Measurements from ENCODE around the gene C6orf89. TPM values are rescaled to one million over a fixed set of nuclear protein-coding genes. Genes with fewer than 3 reads are reported as not detected.

C6orf89 gene
- total RNA-seq (37.8 and 47.1 TPM in 2 replicates), polyA plus RNA-seq (58.8 and 66.7 TPM in 2 replicates), polyA minus RNA-seq (ENCODE audit: low replicate concordance) (60.9 and 68.1 TPM in 2 replicates)
- polyA plus RNA-seq (2012), result 51.8 and 63.6 TPM in 2 replicates

- H3K36me3 ChIP-seq (ENCODE audit: control insufficient read depth, insufficient read depth, low read length), result no peaks in the 10 kb centered on the region
- TF ChIP-seq EZH2 (IDR thresholded peaks at IDR 0.05; ENCODE audit: low read length, missing control alignments), result no peak
- peak; percentile 73 to 88 for TF ChIP-seq CTCF (conservative IDR thresholded peaks at IDR 0.05 in 1 of 2, IDR thresholded peaks at IDR 0.05 in 1 of 2; ENCODE audit: low read depth in 1 of 2, low read length in 2 of 2)
- peaks cover 6% of the 10 kb centered on the region for H3K4me1 ChIP-seq (ENCODE audit: control insufficient read depth, extremely low read depth, insufficient read depth, low read length)
- H2AFZ ChIP-seq (ENCODE audit: low read length), result peak within 1 kb of the TSS; percentile 85
- H3K27ac ChIP-seq (ENCODE audit: insufficient read depth, low read length), result peak within 1 kb of the TSS; percentile 85
- no peaks in the 10 kb centered on the region for H3K9me3 ChIP-seq (ENCODE audit: control insufficient read depth, insufficient read depth, low read depth, low read length)
- H3K9ac ChIP-seq (ENCODE audit: insufficient read depth, low read length), result peak within 1 kb of the TSS; percentile 94
- H3K79me2 ChIP-seq (ENCODE audit: control insufficient read depth, insufficient read depth, low read length), result peaks cover 35% of the 10 kb centered on the region
- H3K27me3 ChIP-seq (ENCODE audit: control insufficient read depth, insufficient read depth, low read length), result no peaks in the 10 kb centered on the region
- peak; percentile 94 to 98 for DNase-seq (ENCODE audit: low read depth in 2 of 2)
- peak within 1 kb of the TSS; percentile 75 to 98 (median 88) for H3K4me3 ChIP-seq (replicated peaks in 1 of 4; ENCODE audit: control extremely low read depth in 1 of 4, insufficient read depth in 1 of 4, low read depth in 3 of 4, low read length in 4 of 4)
- H3K4me2 ChIP-seq (ENCODE audit: extremely low read depth, insufficient read depth, low read length), result peak within 1 kb of the TSS; percentile 55
- no peaks in the 10 kb centered on the region for H4K20me1 ChIP-seq (ENCODE audit: control insufficient read depth, extremely low read depth, insufficient read depth, low read length)
Measured at GRCh38 chr6:36885461-36886401, at the start of gene C6orf89. TSS of gene C6orf89 (plus strand) at chr6:36885952. CDS start at chr6:36899445, 13,493 bp downstream.

DNA sequence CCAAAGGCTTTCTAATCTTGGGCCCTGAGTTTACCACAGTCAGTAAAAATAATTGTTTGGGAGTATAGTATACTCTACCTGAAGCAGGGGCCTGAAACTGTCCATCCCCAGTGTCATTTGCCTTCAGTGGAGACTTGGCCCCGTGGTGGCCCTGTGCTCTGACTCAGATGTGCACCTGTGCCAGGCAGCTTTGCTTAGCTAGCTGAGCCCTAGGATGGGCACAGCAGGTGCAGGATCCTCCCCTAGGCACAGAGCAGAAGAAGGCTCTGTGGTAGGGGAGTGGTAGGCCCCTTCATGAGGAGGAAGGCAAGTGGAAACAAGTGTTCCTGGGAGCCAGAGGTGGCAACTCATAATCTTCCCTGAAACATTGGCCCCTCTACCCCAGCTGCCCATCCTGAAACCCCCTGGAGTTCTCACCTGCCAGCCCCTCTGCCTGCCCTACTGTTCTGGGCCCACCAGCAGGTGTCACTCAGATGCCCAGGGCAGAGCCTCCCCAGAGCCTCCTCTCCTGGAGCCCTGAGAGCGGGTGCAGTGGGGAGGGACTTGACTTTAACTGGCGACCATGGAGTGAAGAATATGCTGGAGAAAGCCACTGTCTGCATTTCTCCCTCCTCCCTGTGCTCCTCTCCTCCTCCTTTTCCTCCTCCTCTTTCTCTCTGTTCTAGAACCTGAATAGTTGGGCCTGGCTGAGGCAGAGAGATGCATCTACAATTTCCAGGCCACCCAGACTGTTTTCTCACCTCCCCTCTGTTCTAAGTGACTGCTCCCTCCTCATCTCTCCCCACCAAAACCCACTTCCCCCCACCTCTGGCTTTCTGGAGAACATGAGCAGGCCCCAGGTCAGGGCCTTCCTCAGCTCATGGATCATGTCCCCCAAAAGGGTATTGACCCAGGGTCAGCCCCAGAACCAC is 49.4 kb upstream of the C6orf89 start:
- H3K9ac ChIP-seq (ENCODE audit: insufficient read depth, low read length), result no peak overlapping the region
- H2AFZ ChIP-seq (ENCODE audit: low read length), result no peak overlapping the region
- H4K20me1 ChIP-seq (ENCODE audit: control insufficient read depth, extremely low read depth, insufficient read depth, low read length), result no peaks in the 10 kb centered on the region
- no peaks in the 10 kb centered on the region for H3K79me2 ChIP-seq (ENCODE audit: control insufficient read depth, insufficient read depth, low read length)
- no peaks in the 10 kb centered on the region for H3K9me3 ChIP-seq (ENCODE audit: control insufficient read depth, insufficient read depth, low read depth, low read length)
- H3K4me3 ChIP-seq (replicated peaks in 1 of 4; ENCODE audit: control extremely low read depth in 1 of 4, insufficient read depth in 1 of 4, low read depth in 3 of 4, low read length in 4 of 4), result no peak overlapping the region
- DNase-seq (ENCODE audit: low read depth in 2 of 2), result no peak
- peaks cover 8% of the 10 kb centered on the region for H3K4me1 ChIP-seq (ENCODE audit: control insufficient read depth, extremely low read depth, insufficient read depth, low read length)
- H3K27ac ChIP-seq (ENCODE audit: insufficient read depth, low read length), result no peak overlapping the region
- no peak overlapping the region for H3K4me2 ChIP-seq (ENCODE audit: extremely low read depth, insufficient read depth, low read length)
- no peak for TF ChIP-seq EZH2 (IDR thresholded peaks at IDR 0.05; ENCODE audit: low read length, missing control alignments)
- no peak for TF ChIP-seq CTCF (conservative IDR thresholded peaks at IDR 0.05 in 1 of 2, IDR thresholded peaks at IDR 0.05 in 1 of 2; ENCODE audit: low read depth in 1 of 2, low read length in 2 of 2)
- no peaks in the 10 kb centered on the region for H3K36me3 ChIP-seq (ENCODE audit: control insufficient read depth, insufficient read depth, low read length)
- peaks cover 22% of the 10 kb centered on the region for H3K27me3 ChIP-seq (ENCODE audit: control insufficient read depth, insufficient read depth, low read length)

DNA sequence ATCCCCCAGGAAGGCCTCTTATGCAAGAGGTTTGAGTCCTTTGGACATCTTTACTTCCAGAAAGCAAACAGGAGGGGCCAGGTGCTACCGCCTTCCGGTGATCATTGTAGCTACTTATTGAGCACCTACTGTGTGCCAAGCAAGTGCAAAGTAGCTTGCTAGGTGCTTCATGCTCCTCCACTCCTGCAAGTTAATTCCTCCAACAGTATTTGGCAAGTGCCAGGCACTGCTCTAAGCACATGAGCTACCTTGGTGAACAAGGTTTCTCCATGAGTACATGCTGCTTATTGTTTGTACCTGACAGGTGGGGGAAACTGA is 48.8 kb upstream of the C6orf89 start:
- Histone ChIP-seq H4K20me1 (ENCODE audit: control insufficient read depth, extremely low read depth, insufficient read depth, low read length) (no peaks in the 10 kb centered on the region), H3K27me3 (ENCODE audit: control insufficient read depth, insufficient read depth, low read length) (peaks cover 22% of the 10 kb centered on the region), H3K79me2 (ENCODE audit: control insufficient read depth, insufficient read depth, low read length) (no peaks in the 10 kb centered on the region)

More for the DNA sequence above, 48.8 kb upstream of the C6orf89 start:
- DNase-seq (ENCODE audit: low read depth in 2 of 2), result no peak
- H3K4me1 ChIP-seq (ENCODE audit: control insufficient read depth, extremely low read depth, insufficient read depth, low read length), result peaks cover 8% of the 10 kb centered on the region
- no peaks in the 10 kb centered on the region for H3K36me3 ChIP-seq (ENCODE audit: control insufficient read depth, insufficient read depth, low read length)
- no peak overlapping the region for H3K4me2 ChIP-seq (ENCODE audit: extremely low read depth, insufficient read depth, low read length)
- H2AFZ ChIP-seq (ENCODE audit: low read length), result no peak overlapping the region
- no peak for TF ChIP-seq CTCF (conservative IDR thresholded peaks at IDR 0.05 in 1 of 2, IDR thresholded peaks at IDR 0.05 in 1 of 2; ENCODE audit: low read depth in 1 of 2, low read length in 2 of 2)
- no peak overlapping the region for H3K4me3 ChIP-seq (replicated peaks in 1 of 4; ENCODE audit: control extremely low read depth in 1 of 4, insufficient read depth in 1 of 4, low read depth in 3 of 4, low read length in 4 of 4)
- H3K9me3 ChIP-seq (ENCODE audit: control insufficient read depth, insufficient read depth, low read depth, low read length), result no peaks in the 10 kb centered on the region
- no peak overlapping the region for H3K27ac ChIP-seq (ENCODE audit: insufficient read depth, low read length)
- no peak overlapping the region for H3K9ac ChIP-seq (ENCODE audit: insufficient read depth, low read length)

Data from fibroblast of lung (primary cell).